Measurements from ENCODE around the gene NSDHL.

NSDHL gene

DNA sequence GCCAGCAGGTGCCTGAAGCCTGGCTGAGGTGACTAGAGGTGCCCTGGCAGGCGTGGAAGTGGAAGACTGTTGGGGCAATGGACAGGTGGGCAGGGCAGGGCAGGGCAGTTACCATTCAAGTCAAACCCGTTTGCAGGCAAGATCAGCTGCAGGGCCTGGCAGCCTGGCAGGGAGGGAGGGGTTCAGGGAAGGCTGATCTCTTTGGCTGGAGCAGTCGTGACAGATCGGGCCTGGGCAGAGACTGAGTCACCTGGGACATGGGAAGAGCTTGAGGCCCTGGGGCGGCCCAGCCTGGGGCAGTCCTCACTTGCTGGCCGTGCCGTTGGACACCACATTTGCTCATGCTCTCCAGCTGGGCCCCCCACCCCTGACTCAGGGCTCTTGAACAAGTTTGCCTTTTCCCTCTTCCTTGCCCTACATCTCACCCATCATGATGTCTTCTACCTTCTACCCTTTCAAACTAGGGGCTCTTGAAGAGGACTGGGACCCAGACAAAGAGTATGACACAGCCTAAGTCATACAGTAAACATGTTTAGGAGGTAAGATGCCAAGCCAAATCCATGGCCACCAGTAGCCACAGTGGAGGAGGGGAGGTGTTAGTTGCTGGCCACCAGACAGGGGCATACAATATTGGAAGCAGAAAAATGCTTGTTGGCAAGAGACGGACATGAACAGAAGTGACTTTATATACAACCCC is 65.0 kb downstream of the NSDHL start:
- TF ChIP-seq GATA2 (IDR thresholded peaks at IDR 0.05; ENCODE audit: low read depth, low read length) (no peak), GATA3 (IDR thresholded peaks at IDR 0.05; ENCODE audit: low read depth, low read length) (no peak)

- TF ChIP-seq GATA3 (IDR thresholded peaks at IDR 0.05; ENCODE audit: low read depth, low read length) (no peak), GATA2 (IDR thresholded peaks at IDR 0.05; ENCODE audit: low read depth, low read length) (no peak)
Observed at GRCh38 chrX:152896450-152896849, 65.6 kb downstream of the NSDHL start.

- TF ChIP-seq GATA2 (IDR thresholded peaks at IDR 0.05; ENCODE audit: low read depth, low read length) (no peak), GATA3 (IDR thresholded peaks at IDR 0.05; ENCODE audit: low read depth, low read length) (no peak)
Observed at GRCh38 chrX:152897222-152898131, 66.6 kb downstream of the NSDHL start, which contains the start of gene ZNF185. TSS of gene ZNF185 (plus strand) at chrX:152898067. CDS start at chrX:152914490, 16,423 bp downstream.

GRCh38 chrX:152898442-152898841 is 67.6 kb downstream of the NSDHL start:
- TF ChIP-seq GATA2 (IDR thresholded peaks at IDR 0.05; ENCODE audit: low read depth, low read length): no peak
- no peak for TF ChIP-seq GATA3 (IDR thresholded peaks at IDR 0.05; ENCODE audit: low read depth, low read length)

- TF ChIP-seq GATA2 (IDR thresholded peaks at IDR 0.05; ENCODE audit: low read depth, low read length) (no peak), GATA3 (IDR thresholded peaks at IDR 0.05; ENCODE audit: low read depth, low read length) (no peak)
Observed at GRCh38 chrX:152899111-152899873, 68.4 kb downstream of the NSDHL start.

GRCh38 chrX:152899874-152900719 is 69.2 kb downstream of the NSDHL start:
- TF ChIP-seq GATA3 (IDR thresholded peaks at IDR 0.05; ENCODE audit: low read depth, low read length) (no peak), GATA2 (IDR thresholded peaks at IDR 0.05; ENCODE audit: low read depth, low read length) (no peak)

- TF ChIP-seq GATA2 (IDR thresholded peaks at IDR 0.05; ENCODE audit: low read depth, low read length) (no peak), GATA3 (IDR thresholded peaks at IDR 0.05; ENCODE audit: low read depth, low read length) (no peak)
Observed at GRCh38 chrX:152900937-152901445, 70.1 kb downstream of the NSDHL start.

- no peak for TF ChIP-seq GATA3 (IDR thresholded peaks at IDR 0.05; ENCODE audit: low read depth, low read length)
- no peak for TF ChIP-seq GATA2 (IDR thresholded peaks at IDR 0.05; ENCODE audit: low read depth, low read length)
Observed at GRCh38 chrX:152901816-152902501, 71.1 kb downstream of the NSDHL start.

DNA sequence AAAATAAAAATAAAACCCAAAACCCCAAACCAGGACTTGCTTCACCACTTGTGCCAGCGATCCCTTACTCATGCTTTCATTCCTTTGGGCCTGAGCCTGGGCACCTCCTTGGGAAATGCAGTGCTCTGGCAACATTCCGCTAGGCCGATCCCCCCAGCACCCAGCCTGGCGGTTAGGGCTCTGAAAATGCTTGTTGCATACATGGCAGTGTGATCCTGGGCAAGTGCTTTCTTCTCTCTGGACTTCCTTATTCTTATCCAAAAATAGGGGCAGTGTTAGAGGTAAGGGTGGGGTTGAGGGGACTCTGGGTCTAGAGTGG is 71.6 kb downstream of the NSDHL start:
- TF ChIP-seq GATA3 (IDR thresholded peaks at IDR 0.05; ENCODE audit: low read depth, low read length) (no peak), GATA2 (IDR thresholded peaks at IDR 0.05; ENCODE audit: low read depth, low read length) (no peak)

- TF ChIP-seq GATA2 (IDR thresholded peaks at IDR 0.05; ENCODE audit: low read depth, low read length): no peak
- no peak for TF ChIP-seq GATA3 (IDR thresholded peaks at IDR 0.05; ENCODE audit: low read depth, low read length)
Observed at GRCh38 chrX:152903589-152903988, 72.7 kb downstream of the NSDHL start.

GRCh38 chrX:152904151-152905080 is 73.6 kb downstream of the NSDHL start:
- TF ChIP-seq GATA2 (IDR thresholded peaks at IDR 0.05; ENCODE audit: low read depth, low read length) (no peak), GATA3 (IDR thresholded peaks at IDR 0.05; ENCODE audit: low read depth, low read length) (no peak)

DNA sequence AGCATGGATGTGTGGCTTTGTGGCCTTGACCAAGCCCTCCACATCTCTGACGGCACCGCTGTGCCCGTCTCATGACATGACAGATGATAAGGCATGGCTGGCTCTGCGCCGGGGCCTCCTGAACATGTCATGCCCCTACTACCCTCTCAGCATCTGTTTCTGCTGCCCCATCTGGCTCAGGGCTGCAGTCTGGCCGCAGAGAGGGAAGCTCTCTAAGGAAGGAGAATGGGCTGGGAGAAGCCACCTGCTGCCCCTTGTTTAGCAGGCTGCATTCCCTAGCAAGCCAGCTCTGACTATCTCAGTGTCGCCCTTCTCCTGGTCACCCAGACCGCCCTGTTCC is 74.2 kb downstream of the NSDHL start:
- no peak for TF ChIP-seq GATA3 (IDR thresholded peaks at IDR 0.05; ENCODE audit: low read depth, low read length)
- TF ChIP-seq GATA2 (IDR thresholded peaks at IDR 0.05; ENCODE audit: low read depth, low read length): no peak
